OCI-LY7 (cell line): ENCODE data around the gene KIF5A. TPM values are rescaled to one million over a fixed set of nuclear protein-coding genes. Genes with fewer than 3 reads are reported as not detected.

Experiments used
- BruUV-seq: library from RNA; stranded (reverse); fragments of 400-500 nt; replicated peaks from 2 replicates; lab custom pipeline; 2021; lab: Mats Ljungman, UMichigan
- CTCF ChIA-PET: fragments of 300-600 bp; sonication (Branson Sonifier 250); formaldehyde crosslinking; loops from one replicate; lab custom pipeline; 2022; ENCODE audit warnings: antibody characterized with exemption; ENCODE audit not compliant: unreplicated experiment; lab: Charles Lee
- POLR2A ChIA-PET: fragments of 300-600 bp; sonication (Branson Sonifier 250); formaldehyde crosslinking; loops from one replicate; lab custom pipeline; 2022; ENCODE audit warnings: antibody characterized with exemption; lab: Charles Lee
- DNase-seq: peaks from one replicate; pipeline ENCODE4 v3.0.0-alpha.2; 2015; ENCODE audit warnings: low spot score
- H2AFZ ChIP-seq: fragments of 200-600 bp; sonication (generic), shearing (Covaris generic); 2 replicates; pipeline ENCODE4 v1.6.1; 2014; ENCODE audit warnings: mild to moderate bottlenecking, antibody characterized with exemption, low read length, moderate library complexity
- H3K27ac ChIP-seq: fragments of 200-600 bp; sonication (generic); 2 replicates; pipeline ENCODE4 v1.5.1; 2014; ENCODE audit warnings: mixed run types, low read depth, mild to moderate bottlenecking, moderate library complexity, low read length, inconsistent platforms; ENCODE audit not compliant: poor library complexity, severe bottlenecking
- H3K36me3 ChIP-seq: fragments of 200-600 bp; sonication (generic); 2 replicates; pipeline ENCODE4 v1.6.1; 2014; ENCODE audit warnings: mild to moderate bottlenecking, antibody characterized with exemption, low read length, moderate library complexity, mixed read lengths; ENCODE audit not compliant: insufficient read depth
- H3K4me1 ChIP-seq: fragments of 200-600 bp; sonication (generic); 2 replicates; pipeline ENCODE4 v1.5.1; 2014; ENCODE audit warnings: mild to moderate bottlenecking, low read length; ENCODE audit not compliant: insufficient read depth, poor library complexity, severe bottlenecking
- H3K4me2 ChIP-seq: fragments of 200-600 bp; sonication (generic); 2 replicates; pipeline ENCODE4 v1.6.1; 2014; ENCODE audit warnings: mild to moderate bottlenecking, low read length
- H3K4me3 ChIP-seq: fragments of 200-600 bp; sonication (generic); 2 replicates; pipeline ENCODE4 v1.5.1; 2014; ENCODE audit warnings: mild to moderate bottlenecking, low read depth, low read length; ENCODE audit not compliant: poor library complexity, severe bottlenecking
- H3K79me2 ChIP-seq: fragments of 200-600 bp; sonication (generic); 2 replicates; pipeline ENCODE4 v1.6.1; 2016; ENCODE audit warnings: low read depth, mild to moderate bottlenecking, low read length, moderate library complexity, mixed read lengths; ENCODE audit not compliant: insufficient read depth
- H3K9me2 ChIP-seq: fragments of 200-600 bp; sonication (generic); 2 replicates; pipeline ENCODE4 v1.6.1; 2016; ENCODE audit warnings: mild to moderate bottlenecking, low read length, mixed read lengths; ENCODE audit not compliant: insufficient read depth
- H3K9me3 ChIP-seq: fragments of 200-600 bp; sonication (generic); 2 replicates; pipeline ENCODE4 v1.6.1; 2014; ENCODE audit warnings: mild to moderate bottlenecking, mixed run types, low read length, mixed read lengths
- H4K20me1 ChIP-seq: fragments of 200-600 bp; sonication (generic); 2 replicates; pipeline ENCODE4 v1.6.1; 2014; ENCODE audit warnings: mild to moderate bottlenecking, antibody characterized with exemption, low read length, moderate library complexity, mixed read lengths; ENCODE audit not compliant: insufficient read depth
- EZH2phosphoT487 ChIP-seq: fragments of 200-600 bp; sonication (generic); IDR thresholded peaks from 2 replicates; pipeline ENCODE4 v1.6.1; 2018; ENCODE audit warnings: low read depth, borderline replicate concordance, mild to moderate bottlenecking, mixed run types, antibody characterized with exemption, low read length, moderate library complexity, mixed read lengths
- intact Hi-C: fragments of 100-400 bp; cut with micrococcal nuclease; formaldehyde crosslinking; loops from one replicate; pipeline ENCODE4 v1.10.0; 2022; ENCODE audit not compliant: unreplicated experiment
- total RNA-seq, 2 experiments: library from RNA; depleted of rRNA in 1 of 2; stranded (reverse); fragments of >200 nt in 1 of 2; shearing (Covaris generic) in 1 of 2; gene quantifications; 2 replicates each; pipeline ENCODE4 v1.2.3, GENCODE V29; 2014 to 2022
- TF ChIP-seq, protein P1 (sequence below): fragments of 200-600 bp; sonication (generic); conservative IDR thresholded peaks from 2 replicates; pipeline ENCODE4 v1.5.1; 2014; ENCODE audit warnings: mild to moderate bottlenecking, antibody characterized with exemption, low read length, moderate library complexity, mixed read lengths

KIF5A gene
- total RNA-seq, 2 experiments from 2014 or later = 0.09 to 1.6 TPM

DNA sequence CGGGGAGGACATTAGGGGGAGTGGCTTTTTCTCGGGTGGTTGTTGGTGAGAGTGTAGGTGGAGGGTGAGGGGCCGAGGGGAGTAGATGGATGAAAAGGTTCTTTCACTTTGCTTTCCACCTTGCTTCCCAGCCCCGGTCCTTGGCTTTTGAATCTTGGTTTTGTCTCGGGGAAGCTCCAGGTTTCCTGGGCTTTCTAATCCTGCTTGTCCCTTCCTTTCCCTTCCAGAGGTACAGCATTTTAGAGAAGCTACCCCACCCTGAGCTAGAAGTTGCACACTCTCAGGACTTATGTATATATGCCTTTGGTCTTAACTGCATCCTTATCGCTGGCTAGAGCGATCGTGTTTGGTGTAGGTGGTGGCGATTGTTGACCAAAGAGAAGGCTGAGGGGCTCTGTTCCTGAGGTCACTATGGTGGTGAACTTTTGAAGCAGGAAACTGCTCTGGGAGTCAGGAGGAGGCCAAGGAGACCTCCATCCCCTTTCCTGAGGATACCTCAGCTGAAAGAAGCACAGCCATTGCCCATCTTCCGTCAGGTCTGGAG lies 42.0 kb downstream of the KIF5A start:
- Histone ChIP-seq H3K4me3 (peak overlapping the region; percentile 78), H3K4me1 (peaks cover 18% of the 10 kb centered on the region), H2AFZ (peak overlapping the region; percentile 97; the same call in 1 of the 2 replicates), H4K20me1 (no peaks in the 10 kb centered on the region), H3K36me3 (peaks cover 24% of the 10 kb centered on the region), H3K9me3 (no peaks in the 10 kb centered on the region), H3K4me2 (peak overlapping the region; percentile 99), H3K79me2 (peaks cover 11% of the 10 kb centered on the region; the same call in 1 of the 2 replicates), H3K27ac (no peak overlapping the region), H3K9me2 (no peaks in the 10 kb centered on the region)
- TF ChIP-seq EZH2phosphoT487 = no peak
- TF ChIP-seq, protein P1, sequence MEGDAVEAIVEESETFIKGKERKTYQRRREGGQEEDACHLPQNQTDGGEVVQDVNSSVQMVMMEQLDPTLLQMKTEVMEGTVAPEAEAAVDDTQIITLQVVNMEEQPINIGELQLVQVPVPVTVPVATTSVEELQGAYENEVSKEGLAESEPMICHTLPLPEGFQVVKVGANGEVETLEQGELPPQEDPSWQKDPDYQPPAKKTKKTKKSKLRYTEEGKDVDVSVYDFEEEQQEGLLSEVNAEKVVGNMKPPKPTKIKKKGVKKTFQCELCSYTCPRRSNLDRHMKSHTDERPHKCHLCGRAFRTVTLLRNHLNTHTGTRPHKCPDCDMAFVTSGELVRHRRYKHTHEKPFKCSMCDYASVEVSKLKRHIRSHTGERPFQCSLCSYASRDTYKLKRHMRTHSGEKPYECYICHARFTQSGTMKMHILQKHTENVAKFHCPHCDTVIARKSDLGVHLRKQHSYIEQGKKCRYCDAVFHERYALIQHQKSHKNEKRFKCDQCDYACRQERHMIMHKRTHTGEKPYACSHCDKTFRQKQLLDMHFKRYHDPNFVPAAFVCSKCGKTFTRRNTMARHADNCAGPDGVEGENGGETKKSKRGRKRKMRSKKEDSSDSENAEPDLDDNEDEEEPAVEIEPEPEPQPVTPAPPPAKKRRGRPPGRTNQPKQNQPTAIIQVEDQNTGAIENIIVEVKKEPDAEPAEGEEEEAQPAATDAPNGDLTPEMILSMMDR = no peak
- TSS peak; percentile 58 for BruUV-seq
- intact Hi-C loops = loop anchor here (2.0 kb wide), 1 partner anchor 69 kb away; the partner anchor contains the start of gene MBD6
- POLR2A ChIA-PET = interaction anchor here (0.5 to 1.6 kb wide), 2 partner anchors 15 to 54 kb away, joined by 3 read pairs; no protein-coding TSS in a partner anchor
- no peak for DNase-seq
- CTCF ChIA-PET = no interaction called here

DNA sequence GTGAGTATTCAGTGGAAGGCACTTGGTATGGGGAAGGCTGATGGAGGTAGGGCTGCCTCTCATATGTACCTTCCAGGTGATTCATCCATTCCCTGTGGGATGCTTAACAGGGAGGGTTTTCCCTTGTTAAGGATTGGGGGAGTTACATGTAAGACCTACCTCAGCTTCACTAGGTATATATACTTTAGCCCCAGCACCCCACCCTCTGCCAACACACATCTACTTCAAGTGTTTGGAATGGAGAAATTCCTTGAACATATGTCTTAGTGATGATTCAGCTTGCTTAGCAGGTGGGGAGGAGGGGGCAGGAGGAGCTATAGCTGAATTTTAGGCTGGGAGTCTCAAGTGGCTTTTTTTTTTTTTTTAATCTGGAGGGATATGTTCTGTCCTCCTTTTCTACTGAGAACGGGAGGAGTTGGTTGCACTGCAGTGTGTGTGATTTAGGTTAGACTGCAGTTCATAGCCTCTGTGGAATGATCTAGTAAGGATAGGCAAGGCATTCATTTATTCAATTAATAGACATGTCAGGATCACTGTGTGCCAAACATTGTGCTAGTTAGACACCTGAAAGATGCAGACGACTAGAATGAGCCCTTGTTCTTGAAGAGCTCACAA lies 42.8 kb downstream of the KIF5A start:
- Histone ChIP-seq H3K9me2 (no peaks in the 10 kb centered on the region), H4K20me1 (no peaks in the 10 kb centered on the region), H3K9me3 (no peaks in the 10 kb centered on the region), H3K4me3 (no peak overlapping the region), H3K4me1 (peaks cover 18% of the 10 kb centered on the region), H3K79me2 (peaks cover 11% of the 10 kb centered on the region; the same call in 1 of the 2 replicates), H2AFZ (no peak overlapping the region), H3K36me3 (peaks cover 30% of the 10 kb centered on the region), H3K27ac (no peak overlapping the region), H3K4me2 (peak overlapping the region; percentile 99)
- ChIA-PET POLR2A (interaction anchor here (0.5 to 1.0 kb wide), 2 partner anchors 9 to 54 kb away, joined by 3 read pairs; no protein-coding TSS in a partner anchor), CTCF (no interaction called here)
- TF ChIP-seq EZH2phosphoT487 = no peak
- TF ChIP-seq, protein P1 = no peak
- no TSS peak for BruUV-seq
- intact Hi-C loops = no loop called here
- no peak for DNase-seq
